Transverse colon (tissue), 4 donors: ENCODE measurements around the gene SLC35F6.

ENCODE experiments used
- CTCF ChIP-seq, 5 experiments: fragments of 200-600 bp in 3 of 5; fragments of 450-650 bp in 2 of 5; sonication (generic) in 3 of 5; IDR thresholded peaks; 1 replicate in 2 of 5; 2 replicates in 3 of 5; pipeline ENCODE4 v1.5.1; 2016 to 2017; ENCODE audit warnings: antibody characterized with exemption in 5 of 5, inconsistent platforms in 3 of 5, mild to moderate bottlenecking in 2 of 5, moderate library complexity in 1 of 5
- POLR2A ChIP-seq: fragments of 450-650 bp; IDR thresholded peaks from one replicate; pipeline ENCODE4 v1.6.1; 2016; ENCODE audit warnings: antibody characterized with exemption, mild to moderate bottlenecking, moderate library complexity
- POLR2AphosphoS5 ChIP-seq, 3 donors: sonication (generic); formaldehyde crosslinking; IDR thresholded peaks; one replicate each; pipeline ENCODE4 v1.6.1; 2016; ENCODE audit warnings: antibody characterized with exemption in 3 of 3

- TF ChIP-seq CTCF (IDR thresholded peaks at IDR 0.05) (no peak), POLR2A (no peak), POLR2AphosphoS5 (IDR thresholded peaks at IDR 0.05) (no peak)
Observed at GRCh38 chr2:26744953-26745352, 19.1 kb upstream of the SLC35F6 start.
